Calu3 (cell line): Measurements from ENCODE around the gene ACBD3. TPM values are rescaled to one million over a fixed set of nuclear protein-coding genes. Genes with fewer than 3 reads are reported as not detected.

ENCODE experiments used
- BruUV-seq: library from RNA; stranded (reverse); fragments of 400-500 nt; replicated peaks from 2 replicates; lab custom pipeline; 2021; lab: Mats Ljungman, UMichigan
- CTCF ChIA-PET: fragments of 300-600 bp; sonication (Branson Sonifier 250); formaldehyde crosslinking; loops from one replicate; lab custom pipeline; 2022; ENCODE audit warnings: antibody characterized with exemption; lab: Charles Lee
- DNase-seq: peaks from one replicate; pipeline ENCODE4 v3.0.0; 2022
- H3K27ac Mint-ChIP-seq: one replicate; pipeline ENCODE4 v1.8.0; 2022; ENCODE audit warnings: mixed read lengths; ENCODE audit not compliant: unreplicated experiment
- H3K27me3 Mint-ChIP-seq: one replicate; pipeline ENCODE4 v1.8.0; 2022; ENCODE audit warnings: mixed read lengths; ENCODE audit not compliant: unreplicated experiment
- H3K36me3 Mint-ChIP-seq: one replicate; pipeline ENCODE4 v1.8.0; 2022; ENCODE audit warnings: mild to moderate bottlenecking, moderate library complexity, mixed read lengths; ENCODE audit not compliant: insufficient read depth, unreplicated experiment
- H3K4me1 Mint-ChIP-seq: one replicate; pipeline ENCODE4 v1.8.0; 2022; ENCODE audit warnings: mild to moderate bottlenecking, low read depth, mixed read lengths; ENCODE audit not compliant: unreplicated experiment
- H3K4me3 Mint-ChIP-seq: one replicate; pipeline ENCODE4 v1.8.0; 2022; ENCODE audit warnings: mild to moderate bottlenecking, low read depth, moderate library complexity, mixed read lengths; ENCODE audit not compliant: unreplicated experiment
- H3K9me3 Mint-ChIP-seq: one replicate; pipeline ENCODE4 v1.8.0; 2022; ENCODE audit warnings: low read depth, mixed read lengths; ENCODE audit not compliant: unreplicated experiment
- intact Hi-C: fragments of 100-400 bp; cut with micrococcal nuclease; formaldehyde crosslinking; loops from one replicate; pipeline ENCODE4 v1.10.0; 2022; ENCODE audit not compliant: unreplicated experiment
- total RNA-seq: library from RNA; stranded (reverse); gene quantifications from 2 replicates; pipeline ENCODE4 v1.2.3, GENCODE V29; 2022
- TF ChIP-seq, protein P1 (sequence below): fragments of 200-600 bp; IDR thresholded peaks from one replicate; pipeline ENCODE4 v1.8.0; 2022; ENCODE audit warnings: antibody characterized with exemption; ENCODE audit not compliant: unreplicated experiment

The ACBD3 gene
- total RNA-seq, 1 experiment from 2014 or later: 51.6 TPM

DNA sequence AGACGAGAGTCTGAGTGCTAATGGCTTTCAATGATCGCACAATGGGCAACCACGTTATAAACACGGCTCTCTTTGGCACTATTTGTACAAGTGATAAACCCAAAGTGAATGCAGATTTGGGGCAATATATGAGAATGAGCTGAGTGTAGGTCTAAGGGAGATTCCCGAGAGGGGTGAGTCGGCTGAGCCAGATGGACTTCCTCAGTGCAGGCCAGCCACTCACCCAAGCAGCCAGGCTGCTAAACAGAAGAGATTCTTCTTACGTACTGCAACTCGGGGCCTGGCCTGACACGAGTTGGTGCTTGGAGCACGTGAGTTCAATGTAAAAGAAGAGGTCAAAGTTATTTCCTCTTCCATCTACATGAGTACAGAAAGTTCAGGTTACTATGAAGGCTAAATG is 30.7 kb upstream of the ACBD3 start:
- peaks cover 8% of the 10 kb centered on the region for H3K27me3 Mint-ChIP-seq
- no peaks in the 10 kb centered on the region for H3K4me1 Mint-ChIP-seq
- H3K27ac Mint-ChIP-seq: no peak overlapping the region
- BruUV-seq: no TSS peak
- H3K9me3 Mint-ChIP-seq: no peaks in the 10 kb centered on the region
- TF ChIP-seq, protein P1, sequence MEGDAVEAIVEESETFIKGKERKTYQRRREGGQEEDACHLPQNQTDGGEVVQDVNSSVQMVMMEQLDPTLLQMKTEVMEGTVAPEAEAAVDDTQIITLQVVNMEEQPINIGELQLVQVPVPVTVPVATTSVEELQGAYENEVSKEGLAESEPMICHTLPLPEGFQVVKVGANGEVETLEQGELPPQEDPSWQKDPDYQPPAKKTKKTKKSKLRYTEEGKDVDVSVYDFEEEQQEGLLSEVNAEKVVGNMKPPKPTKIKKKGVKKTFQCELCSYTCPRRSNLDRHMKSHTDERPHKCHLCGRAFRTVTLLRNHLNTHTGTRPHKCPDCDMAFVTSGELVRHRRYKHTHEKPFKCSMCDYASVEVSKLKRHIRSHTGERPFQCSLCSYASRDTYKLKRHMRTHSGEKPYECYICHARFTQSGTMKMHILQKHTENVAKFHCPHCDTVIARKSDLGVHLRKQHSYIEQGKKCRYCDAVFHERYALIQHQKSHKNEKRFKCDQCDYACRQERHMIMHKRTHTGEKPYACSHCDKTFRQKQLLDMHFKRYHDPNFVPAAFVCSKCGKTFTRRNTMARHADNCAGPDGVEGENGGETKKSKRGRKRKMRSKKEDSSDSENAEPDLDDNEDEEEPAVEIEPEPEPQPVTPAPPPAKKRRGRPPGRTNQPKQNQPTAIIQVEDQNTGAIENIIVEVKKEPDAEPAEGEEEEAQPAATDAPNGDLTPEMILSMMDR: no peak
- CTCF ChIA-PET: interaction anchor here (0.6 kb wide), 1 partner anchor 84 kb away, joined by 3 read pairs; no protein-coding TSS in a partner anchor
- DNase-seq: no peak
- H3K36me3 Mint-ChIP-seq: peaks cover 3% of the 10 kb centered on the region
- H3K4me3 Mint-ChIP-seq: no peak overlapping the region
- intact Hi-C loops: no loop called here

DNA sequence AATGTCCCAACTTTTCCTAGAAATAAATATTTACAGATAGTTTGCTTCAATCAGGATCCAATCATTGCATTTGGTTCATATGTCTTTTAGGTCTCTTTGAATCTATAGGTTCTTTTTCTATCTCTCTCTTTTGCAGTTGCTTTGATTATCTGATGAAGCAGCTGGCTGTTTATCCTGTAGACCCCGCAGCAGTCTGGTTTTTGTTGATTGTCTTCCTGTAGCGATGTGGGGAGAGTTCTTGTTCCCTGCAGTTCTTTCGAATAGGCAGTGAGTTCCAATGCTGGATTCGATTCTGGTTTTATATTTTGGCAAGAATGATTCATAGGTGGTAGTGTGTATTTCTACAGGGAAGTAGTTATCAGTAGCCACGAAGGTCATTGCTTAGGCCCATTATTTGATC is 29.5 kb upstream of the ACBD3 start:
- no peak overlapping the region for H3K4me3 Mint-ChIP-seq
- CTCF ChIA-PET: no interaction called here
- no peak overlapping the region for H3K27ac Mint-ChIP-seq
- TF ChIP-seq, protein P1: no peak
- BruUV-seq: no TSS peak
- no peaks in the 10 kb centered on the region for H3K36me3 Mint-ChIP-seq
- no peak for DNase-seq
- H3K4me1 Mint-ChIP-seq: no peaks in the 10 kb centered on the region
- intact Hi-C loops: no loop called here
- H3K9me3 Mint-ChIP-seq: no peaks in the 10 kb centered on the region
- peaks cover 6% of the 10 kb centered on the region for H3K27me3 Mint-ChIP-seq

DNA sequence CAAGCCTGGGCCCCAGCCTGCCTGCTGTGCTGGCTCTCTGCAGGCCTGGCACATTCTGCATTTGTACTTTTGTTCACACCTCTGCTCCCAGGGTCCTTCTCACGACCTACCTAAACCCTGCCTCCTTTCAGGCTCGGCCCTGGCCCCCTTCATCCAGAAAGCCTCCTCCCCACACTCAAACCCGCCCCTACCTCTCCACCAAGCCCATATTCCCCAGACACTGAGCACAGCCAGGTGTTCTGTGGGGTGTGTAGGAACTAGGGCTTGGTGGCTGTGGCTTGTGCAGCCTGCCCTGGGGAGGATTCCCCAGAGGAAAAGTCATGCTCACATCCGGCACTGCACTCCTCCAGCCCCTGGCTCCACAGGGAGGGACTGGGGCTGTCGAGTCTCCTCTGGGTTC is 28.7 kb upstream of the ACBD3 start:
- TF ChIP-seq, protein P1: no peak

GRCh38 chr1:226212545-226212944 is 26.0 kb upstream of the ACBD3 start:
- intact Hi-C loops: no loop called here
- TF ChIP-seq, protein P1: no peak
- CTCF ChIA-PET: no interaction called here
- H3K27me3 Mint-ChIP-seq: peaks cover 39% of the 10 kb centered on the region
- no peaks in the 10 kb centered on the region for H3K36me3 Mint-ChIP-seq
- BruUV-seq: no TSS peak
- no peaks in the 10 kb centered on the region for H3K9me3 Mint-ChIP-seq
- H3K4me3 Mint-ChIP-seq: no peak overlapping the region
- no peaks in the 10 kb centered on the region for H3K4me1 Mint-ChIP-seq
- no peak for DNase-seq
- H3K27ac Mint-ChIP-seq: no peak overlapping the region

More for the DNA sequence above, 28.7 kb upstream of the ACBD3 start:
- intact Hi-C loops: no loop called here
- Mint-ChIP-seq H3K4me3 (no peak overlapping the region), H3K27ac (no peak overlapping the region), H3K36me3 (no peaks in the 10 kb centered on the region), H3K27me3 (peaks cover 14% of the 10 kb centered on the region), H3K9me3 (no peaks in the 10 kb centered on the region), H3K4me1 (no peaks in the 10 kb centered on the region)
- DNase-seq: no peak
- no TSS peak for BruUV-seq
- CTCF ChIA-PET: no interaction called here
